Activated CD8-positive, alpha-beta memory T cell treated with anti-CD3 and anti-CD28 coated beads, Interleukin-2, amount 50 U/mL, for 4 hours (primary cell): ENCODE measurements around the gene FSTL4.

Source experiments
- DNase-seq: peaks from one replicate; pipeline ENCODE4 v3.0.0-alpha.2; 2020

The FSTL4 gene

DNA sequence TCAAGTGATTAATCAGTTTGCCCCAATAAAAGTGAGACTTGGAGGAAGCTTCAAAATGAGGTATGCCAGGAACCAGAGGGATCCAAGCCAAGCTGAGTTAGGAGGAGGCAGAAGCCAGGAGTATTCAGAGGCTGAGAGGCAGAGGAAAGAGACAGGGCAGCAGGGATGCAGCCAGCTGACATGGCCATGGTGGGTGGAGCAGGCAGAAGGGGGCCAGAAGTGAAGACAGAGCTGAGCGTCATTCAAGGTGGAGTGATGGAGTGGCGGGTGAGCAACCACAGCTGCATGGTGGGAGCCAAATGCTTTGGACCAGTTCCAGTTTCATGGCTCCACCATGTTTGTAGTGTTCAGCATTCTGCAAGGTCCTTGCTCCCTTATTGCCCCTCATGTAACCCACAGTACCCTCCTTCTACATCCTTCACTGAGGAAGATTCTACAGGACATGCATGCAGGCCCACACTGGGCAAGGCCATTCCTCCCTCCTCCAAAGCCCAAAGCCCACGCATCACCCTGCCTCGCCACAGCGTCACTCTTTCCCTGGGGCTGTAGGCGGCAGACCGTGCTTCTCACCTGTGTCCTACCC is 100.6 kb downstream of the FSTL4 start:
- DNase-seq: no peak

DNA sequence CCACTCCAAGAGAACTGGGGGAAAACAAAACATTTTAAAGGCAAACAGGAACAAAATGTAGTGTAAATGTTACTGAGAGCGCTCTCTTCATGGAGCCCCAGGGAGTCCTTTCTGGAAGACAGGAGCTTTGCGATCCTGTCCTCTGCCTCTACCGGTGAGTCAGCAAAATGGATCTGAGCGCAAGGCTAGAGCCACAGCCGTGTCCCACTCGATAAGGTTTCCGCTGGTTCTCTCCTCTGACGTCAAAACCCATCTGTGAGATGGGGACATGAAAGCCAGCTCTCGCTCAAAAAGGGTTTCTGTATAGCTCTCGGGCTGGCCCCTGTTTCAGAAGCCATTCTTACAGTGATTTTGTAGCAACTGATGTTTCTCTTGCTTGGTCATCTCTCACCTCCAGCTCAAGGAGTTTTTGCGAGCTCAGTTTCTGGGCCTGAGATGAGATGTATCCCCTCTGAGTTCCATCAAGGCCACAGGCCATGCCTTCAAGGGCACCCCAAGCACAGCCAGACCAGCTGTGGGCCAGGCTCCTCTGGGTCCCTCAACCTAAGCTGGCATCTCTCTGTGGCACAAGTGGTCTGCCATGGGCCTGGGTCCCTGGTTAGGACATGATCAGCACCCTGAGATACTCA is 101.6 kb downstream of the FSTL4 start:
- no peak for DNase-seq

DNA sequence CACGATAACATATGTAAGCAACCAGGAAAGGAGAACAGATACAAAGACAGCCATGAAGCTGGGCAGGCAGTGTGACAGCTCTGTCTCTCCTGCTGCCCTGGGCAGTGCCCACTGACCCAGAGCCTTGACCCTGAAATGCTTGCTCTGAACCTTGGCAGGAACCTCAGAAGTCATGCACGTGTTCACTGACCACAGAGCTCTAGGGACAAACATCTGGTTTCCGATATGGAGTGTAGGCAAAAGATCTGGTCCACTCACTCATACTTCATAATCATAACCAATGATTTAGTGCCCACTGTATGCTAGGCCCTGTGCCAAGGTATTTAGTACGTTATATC is 102.6 kb downstream of the FSTL4 start:
- DNase-seq: no peak

DNA sequence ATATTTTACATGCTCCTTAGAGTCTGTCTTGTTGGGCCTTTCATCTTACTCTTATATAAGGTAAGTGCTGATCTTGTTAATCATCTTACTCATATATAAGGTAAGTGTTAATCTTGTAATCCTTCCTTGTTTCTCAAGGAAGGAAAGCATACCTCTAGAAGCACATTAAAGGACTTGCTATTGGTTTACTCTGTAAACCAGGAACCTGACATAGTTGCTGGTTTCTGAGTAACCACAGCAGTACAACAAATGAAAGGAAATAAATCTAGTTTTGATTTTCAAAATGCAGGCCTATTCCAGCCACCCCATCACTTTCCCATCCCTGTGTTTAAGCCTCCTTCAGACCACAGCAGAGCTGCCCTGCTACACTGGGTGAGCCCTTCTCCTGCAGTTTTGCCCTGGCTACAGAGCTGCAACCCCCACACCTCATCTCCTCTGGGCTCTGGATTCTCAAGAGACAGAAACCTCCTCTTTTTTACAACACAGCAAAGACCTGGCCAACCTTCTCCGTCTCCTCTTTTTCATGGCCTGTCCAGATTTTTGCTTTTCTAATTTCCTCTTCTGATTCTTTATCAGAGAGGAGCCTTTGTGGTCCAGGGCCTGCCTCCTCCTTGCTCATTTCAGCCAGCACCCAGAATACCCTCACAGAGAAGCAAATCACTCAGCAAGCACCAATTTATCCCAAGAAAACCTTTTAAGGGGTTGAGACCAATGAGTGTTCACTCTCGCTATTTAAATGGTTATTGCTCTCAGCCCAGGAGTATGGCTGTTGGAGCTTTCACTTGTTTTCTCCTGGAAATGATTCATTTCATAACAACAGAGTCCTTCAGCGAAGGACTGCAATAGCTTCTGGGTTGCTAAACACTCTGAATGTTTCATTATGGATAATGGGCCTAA is 103.2 kb downstream of the FSTL4 start:
- DNase-seq: no peak

DNA sequence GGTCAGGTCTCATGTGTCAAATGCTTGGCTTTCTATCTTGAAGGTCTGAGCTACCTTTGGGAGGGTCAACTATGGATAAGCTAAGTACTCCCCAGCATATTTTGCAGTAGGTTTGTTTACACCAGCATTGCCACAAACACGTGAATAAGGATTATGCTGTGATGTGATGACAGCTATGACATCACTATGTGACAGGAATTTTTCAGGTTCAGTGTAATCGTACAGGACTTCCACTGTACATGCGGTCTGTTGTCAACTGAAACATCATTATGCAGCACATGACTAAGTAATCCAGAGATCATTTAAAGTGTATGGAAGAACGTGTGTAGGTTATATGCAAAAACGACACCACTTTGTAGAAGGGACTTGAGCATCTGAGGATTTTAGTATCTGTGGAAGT is 104.0 kb downstream of the FSTL4 start:
- no peak for DNase-seq

DNA sequence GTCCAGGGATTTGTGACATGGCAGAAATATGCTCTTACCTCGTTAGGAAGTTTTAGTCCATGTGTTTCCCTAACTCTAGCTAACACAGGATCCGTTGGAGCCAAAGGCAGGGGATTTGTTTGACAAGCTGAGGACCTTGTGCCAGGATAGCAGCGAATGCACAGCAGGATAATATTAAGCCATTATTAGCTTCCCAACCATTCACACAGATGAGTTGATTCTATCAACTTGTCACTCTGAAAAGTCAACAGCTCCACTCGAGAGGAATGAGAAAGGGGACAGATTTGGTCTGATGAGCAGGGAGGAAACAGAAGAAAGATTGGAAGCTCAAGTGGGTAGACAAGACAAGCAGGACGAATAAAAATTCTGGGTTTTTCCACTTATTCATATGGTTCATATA is 106.2 kb downstream of the FSTL4 start:
- no peak for DNase-seq

DNA sequence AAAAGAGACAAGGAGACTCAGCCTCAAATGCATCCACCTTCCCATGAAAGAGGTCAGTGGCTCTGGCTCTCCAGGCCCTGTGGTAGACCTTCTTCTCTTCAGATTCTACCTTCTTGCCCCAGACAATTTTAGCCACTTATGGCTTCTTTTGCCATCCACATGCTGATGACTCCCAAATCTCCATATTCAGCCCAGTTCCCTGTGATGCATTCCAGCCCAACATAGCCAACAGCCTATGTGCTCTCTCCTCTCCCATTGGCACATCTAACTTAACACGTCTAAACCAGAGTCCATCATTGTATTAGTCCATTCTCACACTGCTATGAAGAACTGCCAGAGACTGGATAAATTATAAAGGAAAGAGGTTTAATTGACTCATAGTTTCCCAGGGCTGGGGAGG is 108.8 kb downstream of the FSTL4 start:
- DNase-seq: no peak

DNA sequence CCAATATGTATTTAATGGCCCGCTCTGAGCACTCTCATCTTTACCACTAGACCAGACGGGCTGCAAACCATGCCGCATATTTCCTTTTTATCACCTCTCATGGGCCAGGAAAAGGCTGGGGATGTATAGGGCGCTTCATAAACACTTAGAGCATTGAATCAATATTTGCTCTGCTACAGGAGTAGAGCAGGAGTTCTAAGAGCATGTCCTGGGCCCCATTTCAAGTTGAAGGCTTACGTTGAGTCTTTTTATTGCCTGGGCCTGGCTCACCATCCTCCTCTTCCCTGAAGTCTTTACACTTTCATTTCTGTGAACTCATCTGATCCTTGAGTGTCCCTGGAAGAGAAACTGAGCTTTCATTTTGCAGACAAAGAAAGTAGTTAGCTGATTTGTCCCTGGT is 112.4 kb downstream of the FSTL4 start:
- DNase-seq: no peak

DNA sequence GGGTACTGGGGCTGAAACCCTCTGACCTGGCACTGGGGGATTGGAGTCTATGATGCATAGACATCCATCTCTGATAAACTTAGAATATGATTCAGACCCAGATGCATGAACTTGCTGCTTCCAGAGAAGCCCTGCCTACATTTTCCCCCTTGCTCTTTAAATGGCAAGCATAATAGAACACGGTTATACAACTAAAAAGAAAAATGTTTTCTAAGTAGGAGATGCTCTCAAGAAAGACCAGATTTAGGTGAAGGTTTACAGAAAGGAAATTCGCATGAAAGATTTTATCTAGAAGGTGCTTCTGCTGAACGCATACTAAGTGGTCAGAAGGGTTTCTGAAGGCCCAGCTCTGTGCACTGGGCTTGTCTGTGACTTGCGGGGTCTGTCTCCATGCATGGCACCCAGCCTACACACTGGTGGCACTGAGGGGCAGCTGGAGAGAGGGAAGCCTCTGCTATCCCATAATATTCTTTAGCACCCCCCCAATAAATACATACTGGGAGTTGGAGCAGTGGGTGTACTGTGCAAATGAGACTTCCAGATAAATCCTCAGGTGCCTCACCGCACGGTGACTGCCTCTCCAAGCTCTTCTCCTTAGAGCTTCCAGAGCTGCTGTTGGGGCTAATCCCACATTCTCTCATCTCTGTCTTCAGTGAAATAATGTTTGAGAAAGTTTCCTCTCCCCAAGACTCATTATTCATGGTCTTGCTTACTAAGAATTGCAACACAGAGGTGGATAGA is 114.6 kb downstream of the FSTL4 start:
- no peak for DNase-seq

DNA sequence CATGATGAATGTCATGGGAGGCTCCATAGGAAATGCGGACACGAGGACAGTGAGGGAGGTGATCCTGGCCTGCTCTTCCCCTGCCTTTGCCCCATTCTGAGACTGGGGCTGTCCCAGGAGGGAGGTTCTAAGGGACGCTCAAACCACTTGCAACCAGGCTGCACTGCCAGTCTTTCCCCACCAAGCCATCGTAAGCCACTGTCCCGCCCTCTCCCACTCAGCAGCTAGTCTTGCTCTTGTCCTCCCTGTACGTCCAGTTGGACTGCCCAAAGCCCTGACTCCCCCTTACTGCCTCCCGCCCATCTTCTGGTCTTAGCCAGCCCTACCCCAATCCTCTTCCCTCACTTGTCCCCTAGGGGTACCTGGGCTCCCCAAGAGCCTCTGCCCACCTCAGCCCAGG is 115.7 kb downstream of the FSTL4 start:
- no peak for DNase-seq

DNA sequence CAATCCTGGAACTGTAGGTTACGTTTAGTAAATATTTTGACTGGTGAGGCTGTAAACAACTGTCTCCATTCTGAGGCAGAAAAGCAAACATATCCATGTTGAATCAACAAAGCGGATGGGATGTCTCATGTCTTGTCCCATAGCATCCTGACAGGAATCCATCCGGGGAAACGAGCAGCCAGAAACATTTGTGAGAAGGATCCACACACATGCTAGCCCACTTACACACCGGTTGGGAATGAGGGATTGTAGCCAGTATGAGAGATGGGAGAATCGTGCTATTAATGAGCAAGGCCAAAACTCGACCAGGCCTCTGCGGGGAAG is 117.5 kb downstream of the FSTL4 start:
- no peak for DNase-seq

DNA sequence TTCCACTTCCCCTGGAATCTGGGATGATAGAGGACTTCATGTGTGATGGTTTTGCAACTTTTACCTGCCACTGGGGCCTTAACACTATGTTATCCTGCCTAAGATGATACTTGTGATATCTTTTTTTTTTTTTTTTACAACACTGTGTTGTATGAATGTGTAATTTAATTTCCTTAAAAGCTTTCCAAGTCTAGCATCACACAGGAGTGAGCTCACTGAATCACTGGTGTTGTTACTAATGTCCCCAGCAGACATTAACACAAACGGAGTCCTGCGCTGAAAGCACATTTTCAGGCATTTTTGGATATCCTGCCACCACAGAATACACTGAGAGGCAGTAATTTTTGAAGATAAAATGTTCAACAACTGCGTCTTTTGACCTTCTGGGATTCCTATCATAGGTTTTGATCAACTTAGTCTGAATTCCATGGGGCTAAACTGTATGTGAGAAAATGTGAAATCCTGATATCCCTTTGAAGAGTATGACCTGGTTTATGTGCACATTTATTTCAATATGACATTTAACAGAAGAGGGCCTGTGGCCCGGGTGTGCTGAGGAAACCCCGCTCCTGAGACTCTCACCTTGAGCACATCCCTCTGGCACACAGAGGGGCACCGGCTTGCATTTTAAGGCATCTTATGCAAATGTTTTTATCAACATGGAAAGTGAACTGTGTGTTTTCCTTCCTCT is 118.0 kb downstream of the FSTL4 start:
- DNase-seq: no peak

DNA sequence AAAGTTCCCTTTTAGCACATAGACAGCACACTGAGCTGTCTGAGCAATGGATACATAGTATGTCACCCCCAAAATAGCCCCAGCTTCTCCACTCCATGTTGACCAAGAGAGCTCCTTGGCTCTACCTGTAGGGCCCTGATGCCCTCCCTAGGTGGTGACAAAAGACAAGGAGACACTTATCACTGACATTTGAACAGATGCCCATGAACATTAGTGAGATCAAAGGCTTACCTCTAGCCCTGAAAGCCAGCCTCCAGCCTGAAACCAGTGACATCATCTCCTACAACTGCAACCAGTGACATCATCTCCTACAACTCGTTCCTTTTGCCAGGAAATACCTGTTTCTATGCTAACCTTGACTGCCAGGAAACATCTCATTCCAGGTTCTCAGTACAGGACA is 122.7 kb downstream of the FSTL4 start:
- no peak for DNase-seq

DNA sequence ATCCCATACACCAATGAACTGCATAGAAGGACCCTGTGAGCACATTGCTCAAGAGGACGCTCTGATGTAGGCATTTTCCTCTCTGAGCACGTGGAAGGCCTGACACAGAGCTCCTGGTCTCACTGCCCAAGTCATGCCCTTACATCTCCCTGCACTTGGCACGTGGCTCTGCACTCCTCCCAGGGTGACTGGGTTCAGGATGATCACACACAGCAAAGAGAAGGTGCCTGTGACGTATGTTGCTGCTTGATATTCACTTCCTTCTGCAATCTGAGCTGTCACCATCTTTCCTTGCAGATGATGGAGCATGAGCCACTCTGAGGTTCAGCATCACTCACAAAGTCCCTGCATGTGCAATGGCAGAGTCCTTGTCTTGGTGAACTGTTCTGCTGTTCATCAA is 125.2 kb downstream of the FSTL4 start:
- DNase-seq: no peak

DNA sequence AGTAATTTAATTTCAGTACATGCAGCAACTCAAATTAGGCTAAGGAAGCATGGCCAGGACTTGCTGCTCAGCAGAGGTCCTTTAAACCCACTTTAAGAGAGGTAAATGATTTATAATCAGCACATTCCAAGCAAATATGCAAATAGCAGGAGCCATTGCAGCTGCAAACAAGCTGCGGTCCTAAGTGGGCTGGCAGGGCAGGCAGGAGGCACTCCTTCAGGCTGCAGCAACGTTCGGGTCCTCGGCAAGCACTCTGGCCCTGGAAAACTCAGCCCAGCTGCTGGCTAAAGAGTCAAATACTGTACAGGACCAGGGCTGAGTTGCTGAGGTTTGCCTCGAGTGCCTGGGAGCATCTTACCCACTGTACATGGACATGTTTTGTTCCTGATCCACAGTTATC is 126.9 kb downstream of the FSTL4 start:
- DNase-seq: no peak

DNA sequence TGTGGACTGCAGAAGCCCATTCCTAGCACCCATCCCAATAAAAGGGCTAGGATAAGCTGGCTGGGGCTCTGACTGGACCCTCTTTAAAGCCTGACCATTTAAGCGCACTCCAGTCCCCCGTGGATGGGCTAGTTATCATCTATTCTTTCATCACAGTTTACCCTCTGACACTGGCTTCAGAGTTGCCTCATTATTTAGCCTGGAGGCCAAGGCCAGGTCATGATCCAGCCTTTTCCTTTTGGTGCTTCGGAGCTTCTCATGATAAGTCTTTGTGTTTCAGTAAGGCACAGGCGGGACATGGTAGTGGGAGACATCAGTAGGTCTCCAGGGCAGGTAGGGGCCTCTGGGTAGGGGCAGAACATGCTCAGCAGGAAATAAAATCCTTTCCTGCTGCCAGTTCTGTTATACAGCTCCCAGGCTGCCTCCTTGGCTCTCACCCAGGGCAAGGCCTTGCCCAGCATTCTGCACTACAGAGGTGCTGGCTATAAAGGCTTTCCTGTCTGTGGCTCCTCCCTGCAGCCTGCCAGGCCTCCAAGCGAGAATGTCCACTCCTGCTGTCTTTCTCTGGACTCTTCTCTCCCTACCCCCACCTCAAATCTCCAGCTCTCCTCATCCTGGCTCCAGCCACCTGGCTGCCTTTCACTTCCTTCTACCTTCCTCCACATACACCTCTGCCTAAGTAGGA is 128.8 kb downstream of the FSTL4 start:
- DNase-seq: no peak

DNA sequence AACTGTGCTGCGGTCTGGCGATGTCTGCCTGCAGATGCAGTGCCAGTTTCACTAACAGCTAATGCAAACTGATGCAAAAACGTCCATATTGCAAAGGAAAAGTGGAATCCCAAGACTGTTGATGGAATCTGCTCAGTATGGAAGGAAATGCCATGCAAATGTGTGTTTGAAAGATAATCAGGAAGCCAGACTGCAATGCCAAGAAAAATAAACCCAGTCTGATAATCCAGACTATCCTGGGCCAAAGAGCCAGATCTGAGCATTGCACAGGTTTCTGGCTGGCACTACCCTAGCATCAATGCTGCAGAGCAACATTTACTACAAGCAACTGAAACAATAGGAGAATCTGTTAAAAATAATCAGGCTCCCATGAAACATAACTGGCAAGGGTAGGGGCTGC is 130.3 kb downstream of the FSTL4 start:
- DNase-seq: no peak

DNA sequence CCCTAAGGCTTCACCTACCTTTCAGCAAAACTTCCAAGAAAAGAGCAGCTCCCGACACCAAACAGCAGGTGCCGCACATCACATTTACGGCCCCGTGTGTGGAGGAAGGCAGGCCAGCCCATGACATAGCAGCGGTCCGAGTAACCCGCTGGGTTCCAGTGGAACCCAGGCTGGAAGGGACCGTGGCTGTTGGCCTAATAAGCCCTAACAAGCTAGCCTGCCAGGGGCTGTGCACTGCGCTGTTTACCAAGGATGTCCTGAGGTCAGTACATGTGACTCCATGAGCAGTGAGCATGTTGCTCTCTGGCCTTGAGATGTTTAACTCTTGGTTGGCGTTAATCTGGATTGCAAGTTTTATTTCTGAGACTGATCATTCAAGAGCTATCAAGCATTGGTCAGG is 131.5 kb downstream of the FSTL4 start:
- no peak for DNase-seq

DNA sequence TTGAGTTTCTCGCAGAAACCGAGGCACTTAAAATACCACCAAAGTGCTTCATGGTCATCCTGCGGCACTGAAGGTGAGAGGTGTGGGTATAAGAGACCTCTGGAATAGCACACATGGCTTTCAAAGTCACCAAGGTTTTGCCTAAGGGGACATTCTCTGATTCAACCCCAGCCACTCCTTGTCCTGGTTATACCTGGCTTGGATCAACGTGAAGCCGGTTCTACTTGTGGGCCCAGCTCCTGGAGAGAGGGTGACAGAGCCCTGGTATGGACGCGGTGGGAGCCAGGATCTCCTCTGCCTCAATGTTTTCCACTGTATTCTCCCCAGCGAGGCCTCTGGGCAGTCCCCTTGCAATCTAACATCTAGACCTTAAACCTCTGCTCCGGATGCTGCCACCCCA is 132.0 kb downstream of the FSTL4 start:
- no peak for DNase-seq

DNA sequence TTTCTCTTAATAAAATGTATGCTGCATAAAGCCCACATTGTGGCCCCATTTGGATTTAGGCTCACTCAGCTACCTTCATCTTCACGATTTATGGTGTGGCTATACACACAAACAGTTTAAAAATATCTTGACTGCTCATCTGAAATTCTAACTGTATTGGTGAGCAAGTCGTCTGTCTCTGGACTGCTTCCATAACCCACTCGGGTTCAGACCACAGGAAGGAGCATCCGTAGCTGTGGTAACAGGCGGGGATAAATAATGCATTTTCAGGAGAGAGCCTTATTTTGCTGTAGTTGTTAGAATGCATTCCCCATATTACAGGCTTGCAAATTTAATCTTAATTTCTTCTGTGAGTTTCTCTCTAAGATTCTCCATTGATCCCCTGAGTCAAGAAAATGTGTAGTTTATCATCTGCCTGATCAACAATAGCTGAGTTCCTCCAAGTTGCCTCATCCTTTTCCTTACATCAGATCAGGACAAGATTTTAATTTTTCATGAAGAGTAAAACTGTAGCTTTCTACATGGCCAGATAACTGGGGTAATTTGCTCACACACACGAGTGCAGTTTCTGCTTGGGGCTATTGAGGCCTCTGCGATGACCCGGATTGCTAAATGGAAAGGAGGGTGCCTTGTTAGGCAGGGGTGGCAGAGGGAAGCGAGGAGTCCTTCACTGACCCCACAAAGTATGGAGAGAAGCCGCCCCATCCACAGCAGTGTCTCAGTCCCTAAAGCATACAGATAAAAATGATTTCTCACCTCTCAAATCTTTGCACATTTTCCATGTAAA is 133.9 kb downstream of the FSTL4 start:
- DNase-seq: no peak

DNA sequence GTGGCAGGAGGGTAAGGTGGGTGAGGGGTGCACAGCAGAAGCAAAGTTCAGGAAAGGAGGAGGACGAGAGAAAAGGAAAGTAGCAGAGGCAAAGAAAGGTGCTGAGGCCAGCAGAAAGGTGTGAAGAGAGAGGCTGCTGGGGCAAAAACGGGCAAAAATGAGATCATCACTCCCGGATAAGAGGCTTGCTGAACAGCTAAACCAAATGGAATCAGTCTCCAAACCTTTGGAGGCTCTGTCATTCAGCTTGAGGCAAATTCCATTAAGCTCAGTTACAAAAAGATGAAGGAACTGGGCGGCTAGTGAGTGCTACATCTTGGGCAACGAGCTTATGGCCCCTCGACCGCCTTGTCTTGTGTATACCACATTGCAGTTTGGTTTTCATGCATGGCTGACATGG is 136.4 kb downstream of the FSTL4 start:
- DNase-seq: no peak
